Measurements from ENCODE around the gene SIT1.

SIT1 gene

DNA sequence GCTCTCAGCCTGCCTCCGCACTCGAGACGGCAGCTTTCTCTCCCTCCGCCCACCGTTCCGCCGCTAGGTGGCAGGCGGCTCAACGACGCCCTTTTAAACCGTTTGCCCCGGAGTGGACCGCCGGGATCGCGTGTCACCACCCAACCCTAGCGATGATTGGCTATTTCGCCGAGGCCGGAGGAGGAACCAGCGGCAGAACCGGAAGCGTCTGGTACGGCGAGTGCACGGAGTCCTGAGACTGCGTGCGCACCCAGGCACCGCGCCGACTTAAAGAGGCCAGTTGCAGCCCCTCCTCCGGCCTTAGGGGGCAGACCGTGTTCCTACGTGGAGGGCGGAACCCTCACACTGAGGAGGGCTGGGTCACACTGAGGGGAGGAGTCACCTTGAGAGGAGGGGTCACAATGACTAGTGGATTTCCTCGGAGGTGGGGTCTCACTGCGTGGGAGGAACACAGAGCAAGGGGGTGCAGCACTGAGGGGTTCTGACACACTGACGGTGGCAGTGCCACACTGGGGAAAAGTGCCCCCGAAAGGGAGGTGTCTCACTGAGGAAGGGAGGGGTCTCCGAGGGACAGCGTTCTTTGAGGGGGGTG is 46.6 kb downstream of the SIT1 start:
- DNase-seq: peak; percentile 100

DNA sequence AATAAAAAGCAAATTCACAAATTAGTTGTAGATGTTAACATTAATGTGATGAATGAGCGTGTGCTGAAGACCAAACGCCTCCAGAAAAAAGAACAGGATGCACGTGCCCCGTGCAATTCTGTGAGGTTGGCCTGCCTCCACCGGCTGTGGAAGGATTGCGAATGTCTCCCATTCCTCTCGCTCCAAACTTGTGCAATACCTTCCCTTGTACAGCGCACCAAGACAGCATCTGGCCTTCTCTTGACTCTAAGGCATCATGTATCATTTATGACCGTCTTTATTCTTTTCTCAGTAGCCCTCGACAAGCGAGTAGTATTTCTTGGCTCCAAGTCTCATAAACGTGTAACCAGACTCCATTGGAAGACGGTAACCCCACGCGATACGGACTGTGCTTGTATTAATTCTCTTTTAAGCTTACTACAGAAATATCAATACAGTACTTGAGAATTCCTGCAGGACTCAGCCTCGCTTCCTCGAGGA is 47.2 kb downstream of the SIT1 start:
- DNase-seq: no peak

DNA sequence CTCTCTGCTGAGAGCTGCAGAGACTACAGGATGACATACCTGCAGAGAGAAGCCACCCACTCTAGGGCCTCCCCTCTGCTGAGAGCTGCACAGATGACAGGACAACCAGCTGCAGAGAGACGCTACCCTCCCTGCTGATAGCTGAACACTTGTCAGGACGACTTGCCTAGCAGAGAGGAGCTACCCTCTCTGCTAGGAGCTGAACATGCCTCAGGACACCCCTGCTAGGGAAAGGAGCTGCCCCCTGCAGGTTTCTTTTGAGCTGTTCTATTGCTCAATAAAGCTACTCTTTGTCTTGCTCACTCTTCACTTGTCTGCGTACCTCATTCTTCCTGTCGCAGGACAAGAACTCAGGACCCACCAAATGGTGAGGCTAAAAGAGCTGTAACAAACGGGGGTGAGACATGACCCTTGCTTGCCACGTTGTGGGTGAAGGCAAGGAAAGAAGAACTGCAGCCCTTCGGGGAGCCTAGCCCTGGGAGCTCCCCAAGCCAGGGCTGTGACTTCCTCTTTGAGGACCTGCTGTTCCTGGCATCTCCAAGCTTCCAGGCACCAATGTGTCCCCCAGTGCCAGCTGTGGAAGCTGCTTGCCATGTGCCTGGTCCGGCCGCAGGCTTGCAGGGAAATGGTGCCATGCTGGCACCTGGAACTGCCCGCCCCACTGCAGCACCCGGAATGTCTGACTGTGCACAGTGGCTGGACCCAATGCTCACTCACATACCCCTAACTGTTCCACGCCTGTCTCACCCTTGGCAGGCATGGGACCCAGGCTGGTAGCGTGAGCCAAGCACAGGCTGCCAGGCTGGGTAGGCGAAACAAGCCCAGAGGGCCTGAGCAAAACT is 50.7 kb downstream of the SIT1 start:
- no peak for DNase-seq
